Astrocyte of the cerebellum (primary cell): Measurements from ENCODE around the gene SBF1.
A peak's percentile ranks its signal among the peaks of the same experiment; 100 is the strongest.

ENCODE experiments used
- DNase-seq: peaks from one replicate; pipeline ENCODE4 v3.0.0-alpha.2; 2011; ENCODE audit warnings: low read depth
- H3K4me3 ChIP-seq: 2 replicates; pipeline ENCODE4 v1.5.1; 2011; ENCODE audit warnings: mild to moderate bottlenecking, low read depth, low read length, moderate library complexity
- CTCF ChIP-seq: IDR thresholded peaks from 2 replicates; pipeline ENCODE4 v1.5.1; 2012; ENCODE audit warnings: low read length, low read depth, moderate library complexity, mild to moderate bottlenecking; ENCODE audit errors: missing control alignments
- in situ Hi-C: cut with HindIII; loops from 2 replicates; pipeline ENCODE4 v1.10.0; 2017; ENCODE audit warnings: low sequenced_read_pairs

Gene SBF1

GRCh38 chr22:50516068-50516467 lies 41.2 kb upstream of the SBF1 start:
- DNase-seq: no peak
- in situ Hi-C loops: no loop called here
- no peak for TF ChIP-seq CTCF
- no peak overlapping the region for H3K4me3 ChIP-seq

- in situ Hi-C loops: no loop called here
- TF ChIP-seq CTCF: no peak
- DNase-seq: no peak
- H3K4me3 ChIP-seq: no peak overlapping the region
Observed at GRCh38 chr22:50513175-50513574, 38.3 kb upstream of the SBF1 start.

- in situ Hi-C loops: no loop called here
- no peak for TF ChIP-seq CTCF
- no peak for DNase-seq
- peak overlapping the region; percentile 66 for H3K4me3 ChIP-seq
Observed at GRCh38 chr22:50508897-50509296, 34.1 kb upstream of the SBF1 start.

GRCh38 chr22:50507991-50508884 lies 33.4 kb upstream of the SBF1 start, which contains the start of gene NCAPH2:
TSS of gene NCAPH2 (plus strand) at chr22:50508224. CDS start at chr22:50508338, 114 bp downstream.
- no peak for TF ChIP-seq CTCF
- in situ Hi-C loops: no loop called here
- DNase-seq: peak; percentile 89

GRCh38 chr22:50507421-50507990 lies 32.7 kb upstream of the SBF1 start, which contains the start of gene LMF2:
TSS of gene LMF2 (minus strand) at chr22:50507702. CDS start at chr22:50507675, 27 bp downstream.
- no peak for DNase-seq
- no peak for TF ChIP-seq CTCF
- in situ Hi-C loops: no loop called here
- peak within 1 kb of the TSS; percentile 97 for H3K4me3 ChIP-seq

More at GRCh38 chr22:50507991-50508884, 33.4 kb upstream of the SBF1 start, which contains the start of gene NCAPH2:
- peak within 1 kb of the TSS; percentile 97 for H3K4me3 ChIP-seq

- peak overlapping the region; percentile 97 for H3K4me3 ChIP-seq
- no peak for DNase-seq
- in situ Hi-C loops: no loop called here
- TF ChIP-seq CTCF: no peak
Observed at GRCh38 chr22:50506611-50507420, 32.0 kb upstream of the SBF1 start.
